ENCODE measurements around the gene ZNF329. TPM values are rescaled to one million over a fixed set of nuclear protein-coding genes. Genes with fewer than 3 reads are reported as not detected.
A peak's percentile ranks its signal among the peaks of the same experiment; 100 is the strongest.

ZNF329 gene
- total and polyA plus RNA-seq, 2 of the 13 experiments (the other 11 are each of a cell fraction or from before 2014, with no cell fraction given): 3.8 to 9.6 TPM

DNA sequence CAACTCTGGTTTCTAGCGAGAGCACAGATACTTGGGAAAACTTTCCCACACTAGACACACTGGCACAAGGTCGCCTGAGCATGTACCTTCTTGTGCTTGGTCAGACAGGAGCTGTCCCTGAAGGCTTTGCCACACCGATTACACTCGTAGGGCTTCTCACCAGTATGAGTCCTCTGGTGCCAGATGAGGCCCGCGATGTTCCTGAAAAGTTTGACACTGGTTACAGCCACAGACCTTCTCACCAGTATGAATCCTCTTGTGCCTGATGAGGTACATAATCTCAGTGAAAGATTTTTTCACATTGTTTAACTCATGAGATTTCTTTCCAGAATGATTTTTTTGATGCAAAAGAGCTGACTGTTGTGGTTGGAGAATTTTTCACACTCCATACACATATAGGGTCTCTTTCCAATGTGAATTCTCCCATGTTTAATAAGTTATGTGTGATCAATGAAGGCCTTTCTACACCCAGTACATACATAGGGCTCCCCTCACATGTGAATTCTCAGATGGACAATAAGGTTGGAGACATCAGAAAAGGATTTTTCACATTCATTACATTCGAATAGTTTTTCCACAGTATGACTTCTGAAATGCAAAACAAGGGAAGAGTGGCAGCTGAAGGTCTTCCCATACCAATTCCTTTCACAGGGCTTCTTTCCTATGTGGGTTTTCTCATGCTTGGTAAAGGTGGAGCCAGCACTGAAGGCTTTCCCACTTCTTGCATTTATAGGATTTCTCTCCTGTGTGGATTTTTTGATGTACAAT, 42.6 kb downstream of the ZNF329 start:
- ChIA-PET CTCF (ENCODE audit: low intra/inter-chr PET ratio, low total read pairs) (no interaction called here), POLR2A (no interaction called here)
- H4K20me1 ChIP-seq (ENCODE audit: insufficient read depth, low read length): no peaks in the 10 kb centered on the region
- peaks cover 92% of the 10 kb centered on the region for H3K9me3 ChIP-seq (ENCODE audit: low read length)
- in situ Hi-C loops (cut with HindIII; ENCODE audit: extremely low pct_ligation_motif_present, low pct_unique_long_range_greater_than_20kb): no loop called here
- ATAC-seq (no peak), DNase-seq (ENCODE audit: low spot score) (no peak), FAIRE-seq (no peak)
- H3K4me2 ChIP-seq (ENCODE audit: low read depth, low read length): no peak overlapping the region
- H3K4me3 ChIP-seq (replicated peaks in 1 of 3; ENCODE audit: insufficient read depth in 1 of 3, low read depth in 2 of 3, low read length in 3 of 3): no peak overlapping the region
- WGBS (ENCODE audit: low lambda C conversion rate): 61% methylated on average over 6 of the region's 7 CpGs
- no peak overlapping the region for H3K9ac ChIP-seq (ENCODE audit: insufficient read depth, low read depth, low read length)
- no peaks in the 10 kb centered on the region for H3K36me3 ChIP-seq (replicated peaks in 1 of 2; ENCODE audit: control insufficient read depth in 1 of 2, insufficient read depth in 2 of 2, low read length in 2 of 2)
- BruUV-seq (replicated peaks): no TSS peak
- H3K27me3 ChIP-seq (ENCODE audit: control insufficient read depth in 1 of 2, insufficient read depth in 2 of 2, low read length in 2 of 2): no peaks in the 10 kb centered on the region
- H3K4me1 ChIP-seq (ENCODE audit: insufficient read depth, low read length): no peaks in the 10 kb centered on the region
- TF ChIP-seq, protein P1, sequence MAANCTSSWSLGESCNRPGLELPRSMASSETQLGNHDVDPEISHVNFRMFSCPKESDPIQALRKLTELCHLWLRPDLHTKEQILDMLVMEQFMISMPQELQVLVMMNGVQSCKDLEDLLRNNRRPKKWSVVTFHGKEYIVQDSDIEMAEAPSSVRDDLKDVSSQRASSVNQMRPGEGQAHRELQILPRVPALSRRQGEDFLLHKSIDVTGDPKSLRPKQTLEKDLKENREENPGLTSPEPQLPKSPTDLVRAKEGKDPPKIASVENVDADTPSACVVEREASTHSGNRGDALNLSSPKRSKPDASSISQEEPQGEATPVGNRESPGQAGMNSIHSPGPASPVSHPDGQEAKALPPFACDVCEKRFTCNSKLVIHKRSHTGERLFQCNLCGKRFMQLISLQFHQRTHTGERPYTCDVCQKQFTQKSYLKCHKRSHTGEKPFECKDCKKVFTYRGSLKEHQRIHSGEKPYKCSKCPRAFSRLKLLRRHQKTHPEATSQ (CRISPR knock-in tag; IDR thresholded peaks at IDR 0.05; ENCODE audit: borderline replicate concordance): no peak
- TF ChIP-seq, protein P2, sequence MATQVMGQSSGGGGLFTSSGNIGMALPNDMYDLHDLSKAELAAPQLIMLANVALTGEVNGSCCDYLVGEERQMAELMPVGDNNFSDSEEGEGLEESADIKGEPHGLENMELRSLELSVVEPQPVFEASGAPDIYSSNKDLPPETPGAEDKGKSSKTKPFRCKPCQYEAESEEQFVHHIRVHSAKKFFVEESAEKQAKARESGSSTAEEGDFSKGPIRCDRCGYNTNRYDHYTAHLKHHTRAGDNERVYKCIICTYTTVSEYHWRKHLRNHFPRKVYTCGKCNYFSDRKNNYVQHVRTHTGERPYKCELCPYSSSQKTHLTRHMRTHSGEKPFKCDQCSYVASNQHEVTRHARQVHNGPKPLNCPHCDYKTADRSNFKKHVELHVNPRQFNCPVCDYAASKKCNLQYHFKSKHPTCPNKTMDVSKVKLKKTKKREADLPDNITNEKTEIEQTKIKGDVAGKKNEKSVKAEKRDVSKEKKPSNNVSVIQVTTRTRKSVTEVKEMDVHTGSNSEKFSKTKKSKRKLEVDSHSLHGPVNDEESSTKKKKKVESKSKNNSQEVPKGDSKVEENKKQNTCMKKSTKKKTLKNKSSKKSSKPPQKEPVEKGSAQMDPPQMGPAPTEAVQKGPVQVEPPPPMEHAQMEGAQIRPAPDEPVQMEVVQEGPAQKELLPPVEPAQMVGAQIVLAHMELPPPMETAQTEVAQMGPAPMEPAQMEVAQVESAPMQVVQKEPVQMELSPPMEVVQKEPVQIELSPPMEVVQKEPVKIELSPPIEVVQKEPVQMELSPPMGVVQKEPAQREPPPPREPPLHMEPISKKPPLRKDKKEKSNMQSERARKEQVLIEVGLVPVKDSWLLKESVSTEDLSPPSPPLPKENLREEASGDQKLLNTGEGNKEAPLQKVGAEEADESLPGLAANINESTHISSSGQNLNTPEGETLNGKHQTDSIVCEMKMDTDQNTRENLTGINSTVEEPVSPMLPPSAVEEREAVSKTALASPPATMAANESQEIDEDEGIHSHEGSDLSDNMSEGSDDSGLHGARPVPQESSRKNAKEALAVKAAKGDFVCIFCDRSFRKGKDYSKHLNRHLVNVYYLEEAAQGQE (IDR thresholded peaks at IDR 0.05; ENCODE audit: borderline replicate concordance in 1 of 2, low read depth in 1 of 2, low read length in 2 of 2): no peak
- TF ChIP-seq MEIS1 (CRISPR knock-in tag; IDR thresholded peaks at IDR 0.05; ENCODE audit: borderline replicate concordance): no peak
- no peak for TF ChIP-seq ATF7 (IDR thresholded peaks at IDR 0.05)
- TF ChIP-seq ATF7 (CRISPR knock-in tag; IDR thresholded peaks at IDR 0.05): no peak
- peak; percentile 100 for TF ChIP-seq ZNF274 (CRISPR knock-in tag; IDR thresholded peaks at IDR 0.05)
- intact Hi-C loops (cut with micrococcal nuclease; ENCODE audit: unreplicated experiment): no loop called here
- no peaks in the 10 kb centered on the region for H3K79me2 ChIP-seq (ENCODE audit: insufficient read depth, low read length)
- no peak overlapping the region for H2AFZ ChIP-seq (ENCODE audit: low read length)
- no peak overlapping the region for H3K27ac ChIP-seq (ENCODE audit: extremely low read length, insufficient read depth, low read length)
